ENCODE measurements around the gene MED12L. TPM values are rescaled to one million over a fixed set of nuclear protein-coding genes. Genes with fewer than 3 reads are reported as not detected.

MED12L gene
- total RNA-seq, 1 donor from 2014 or later: 1.3 TPM

GRCh38 chr3:151205482-151205881 is 120.0 kb downstream of the MED12L start:
- Histone ChIP-seq H3K4me3 (ENCODE audit: low read depth, low read length) (no peak overlapping the region), H3K36me3 (ENCODE audit: control insufficient read depth, insufficient read depth, low read length) (no peaks in the 10 kb centered on the region), H3K27me3 (ENCODE audit: control insufficient read depth, insufficient read depth, low read length) (no peaks in the 10 kb centered on the region)
- DNase-seq (ENCODE audit: low read depth): no peak
- no peak for TF ChIP-seq CTCF (IDR thresholded peaks at IDR 0.05; ENCODE audit: insufficient read depth, low read length, poor library complexity, severe bottlenecking)

GRCh38 chr3:151206201-151206600 is 120.7 kb downstream of the MED12L start:
- TF ChIP-seq CTCF (IDR thresholded peaks at IDR 0.05; ENCODE audit: insufficient read depth, low read length, poor library complexity, severe bottlenecking): no peak
- no peak for DNase-seq (ENCODE audit: low read depth)
- H3K36me3 ChIP-seq (ENCODE audit: control insufficient read depth, insufficient read depth, low read length): no peaks in the 10 kb centered on the region
- no peaks in the 10 kb centered on the region for H3K27me3 ChIP-seq (ENCODE audit: control insufficient read depth, insufficient read depth, low read length)
- H3K4me3 ChIP-seq (ENCODE audit: low read depth, low read length): no peak overlapping the region

- Histone ChIP-seq H3K4me3 (ENCODE audit: low read depth, low read length) (no peak overlapping the region), H3K27me3 (ENCODE audit: control insufficient read depth, insufficient read depth, low read length) (no peaks in the 10 kb centered on the region), H3K36me3 (ENCODE audit: control insufficient read depth, insufficient read depth, low read length) (no peaks in the 10 kb centered on the region)
- no peak for DNase-seq (ENCODE audit: low read depth)
- TF ChIP-seq CTCF (IDR thresholded peaks at IDR 0.05; ENCODE audit: insufficient read depth, low read length, poor library complexity, severe bottlenecking): no peak
These were observed 124.2 kb downstream of the MED12L start for GRCh38 chr3:151209654-151210053.

GRCh38 chr3:151210676-151211381 is 125.4 kb downstream of the MED12L start:
- no peaks in the 10 kb centered on the region for H3K27me3 ChIP-seq (ENCODE audit: control insufficient read depth, insufficient read depth, low read length)
- no peaks in the 10 kb centered on the region for H3K36me3 ChIP-seq (ENCODE audit: control insufficient read depth, insufficient read depth, low read length)
- H3K4me3 ChIP-seq (ENCODE audit: low read depth, low read length): no peak overlapping the region
- no peak for DNase-seq (ENCODE audit: low read depth)
- TF ChIP-seq CTCF (IDR thresholded peaks at IDR 0.05; ENCODE audit: insufficient read depth, low read length, poor library complexity, severe bottlenecking): peak; percentile 4

- no peak for DNase-seq (ENCODE audit: low read depth)
- no peaks in the 10 kb centered on the region for H3K27me3 ChIP-seq (ENCODE audit: control insufficient read depth, insufficient read depth, low read length)
- TF ChIP-seq CTCF (IDR thresholded peaks at IDR 0.05; ENCODE audit: insufficient read depth, low read length, poor library complexity, severe bottlenecking): no peak
- H3K4me3 ChIP-seq (ENCODE audit: low read depth, low read length): no peak overlapping the region
- H3K36me3 ChIP-seq (ENCODE audit: control insufficient read depth, insufficient read depth, low read length): no peaks in the 10 kb centered on the region
These were observed 127.7 kb downstream of the MED12L start for GRCh38 chr3:151213151-151213550.

GRCh38 chr3:151213881-151214280 is 128.4 kb downstream of the MED12L start:
- no peak for DNase-seq (ENCODE audit: low read depth)
- Histone ChIP-seq H3K36me3 (ENCODE audit: control insufficient read depth, insufficient read depth, low read length) (no peaks in the 10 kb centered on the region), H3K27me3 (ENCODE audit: control insufficient read depth, insufficient read depth, low read length) (no peaks in the 10 kb centered on the region), H3K4me3 (ENCODE audit: low read depth, low read length) (no peak overlapping the region)
- TF ChIP-seq CTCF (IDR thresholded peaks at IDR 0.05; ENCODE audit: insufficient read depth, low read length, poor library complexity, severe bottlenecking): no peak

Data from kidney epithelial cell (primary cell).